Adipose tissue (tissue), 3 donors: Measurements from ENCODE around the gene PPP2R2C. TPM values are rescaled to one million over a fixed set of nuclear protein-coding genes. Genes with fewer than 3 reads are reported as not detected.

Experiments
- H3K27ac ChIP-seq: one replicate; pipeline ENCODE4 v1.5.1; 2013; ENCODE audit warnings: low read depth, low read length
- WGBS, 3 donors: extraction: QIAGEN DNeasy Blood & Tissue Kit; methylation state at CpG; one replicate each; pipeline ENCODE4 v1.1.7; 2013; 5-methylcytosine and 5-hydroxymethylcytosine counted together
- polyA plus RNA-seq, 3 donors: library from polyadenylated mRNA; stranded (reverse); fragments of 200-250 nt; gene quantifications; one replicate each; pipeline ENCODE4 v1.2.3, GENCODE V29; 2013
- donor health status: healthy with polysubstance abuse.
- donor health status: Bipolar disorder and iron deficiency.
- donor health status: healthy.

PPP2R2C gene
- polyA plus RNA-seq: under 1 TPM; 0.09 to 0.34 (median 0.32) TPM

- H3K27ac ChIP-seq: no peak within 1 kb of the TSS
- 3 to 4% (median 3%) methylated on average over 35 to 82 of the region's 86 CpGs for WGBS, 3 donors
Measured at GRCh38 chr4:6472387-6473263, at the start of gene PPP2R2C. Gene PPP2R2C (minus strand): TSS chr4:6472614. CDS start chr4:6472229, 385 bp downstream.

- no peak overlapping the region for H3K27ac ChIP-seq
- WGBS, 3 donors: 71 to 83% (median 81%) methylated on average over 6 of the region's 6 CpGs
Measured at GRCh38 chr4:6520978-6521377, 48.6 kb upstream of the PPP2R2C start.

GRCh38 chr4:6520051-6520636 lies 47.7 kb upstream of the PPP2R2C start:
- WGBS, 3 donors: 46 to 65% (median 59%) methylated on average over 11 of the region's 11 CpGs
- no peak overlapping the region for H3K27ac ChIP-seq

- H3K27ac ChIP-seq: no peak overlapping the region
- 65 to 93% (median 80%) methylated on average over 2 of the region's 2 CpGs for WGBS, 3 donors
Measured at GRCh38 chr4:6517171-6517570, 44.8 kb upstream of the PPP2R2C start.

GRCh38 chr4:6516762-6517161 lies 44.3 kb upstream of the PPP2R2C start:
- 53 to 63% (median 59%) methylated on average over 8 of the region's 8 CpGs for WGBS, 3 donors
- no peak overlapping the region for H3K27ac ChIP-seq

- no peak overlapping the region for H3K27ac ChIP-seq
- WGBS, 3 donors: 58 to 78% (median 77%) methylated on average over 9 of the region's 9 CpGs
Measured at GRCh38 chr4:6516281-6516680, 43.9 kb upstream of the PPP2R2C start.

GRCh38 chr4:6513678-6514077 lies 41.3 kb upstream of the PPP2R2C start:
- 74 to 93% (median 77%) methylated on average over 3 of the region's 3 CpGs for WGBS, 3 donors
- no peak overlapping the region for H3K27ac ChIP-seq

- 49 to 74% (median 68%) methylated on average over 7 of the region's 7 CpGs for WGBS, 3 donors
- no peak overlapping the region for H3K27ac ChIP-seq
Measured at GRCh38 chr4:6509587-6509986, 37.2 kb upstream of the PPP2R2C start.

GRCh38 chr4:6507345-6507744 lies 34.9 kb upstream of the PPP2R2C start:
- H3K27ac ChIP-seq: no peak overlapping the region
- WGBS, 3 donors: 80 to 82% (median 81%) methylated on average over 4 of the region's 4 CpGs

GRCh38 chr4:6506616-6507140 lies 34.3 kb upstream of the PPP2R2C start:
- H3K27ac ChIP-seq: no peak overlapping the region
- 84 to 87% (median 86%) methylated on average over 3 of the region's 3 CpGs for WGBS, 3 donors

GRCh38 chr4:6504900-6505496 lies 32.6 kb upstream of the PPP2R2C start:
- 74 to 82% (median 79%) methylated on average over 5 of the region's 5 CpGs for WGBS, 3 donors
- H3K27ac ChIP-seq: no peak overlapping the region

GRCh38 chr4:6502747-6503465 lies 30.5 kb upstream of the PPP2R2C start:
- WGBS, 3 donors: 55 to 76% (median 75%) methylated on average over 6 of the region's 6 CpGs
- no peak overlapping the region for H3K27ac ChIP-seq

GRCh38 chr4:6502147-6502546 lies 29.7 kb upstream of the PPP2R2C start:
- 49 to 75% (median 73%) methylated on average over 6 of the region's 6 CpGs for WGBS, 3 donors
- no peak overlapping the region for H3K27ac ChIP-seq

- H3K27ac ChIP-seq: no peak overlapping the region
- WGBS, 3 donors: 78 to 84% (median 82%) methylated on average over 4 of the region's 4 CpGs
Measured at GRCh38 chr4:6501171-6501570, 28.8 kb upstream of the PPP2R2C start.

- 54 to 72% (median 64%) methylated on average over 10 of the region's 10 CpGs for WGBS, 3 donors
Measured at GRCh38 chr4:6500481-6501140, 28.2 kb upstream of the PPP2R2C start.

GRCh38 chr4:6499238-6499600 lies 26.8 kb upstream of the PPP2R2C start:
- WGBS, 3 donors: 64 to 83% (median 75%) methylated on average over 6 of the region's 6 CpGs
- H3K27ac ChIP-seq: no peak overlapping the region

More at GRCh38 chr4:6500481-6501140, 28.2 kb upstream of the PPP2R2C start:
- H3K27ac ChIP-seq: no peak overlapping the region

GRCh38 chr4:6498511-6499237 lies 26.3 kb upstream of the PPP2R2C start:
- WGBS, 3 donors: 61 to 70% (median 69%) methylated on average over 11 of the region's 11 CpGs
- H3K27ac ChIP-seq: no peak overlapping the region
